Fibroblast of mammary gland (primary cell): Measurements from ENCODE around the gene ZBTB47.

Source experiments
- DNase-seq: peaks from one replicate; pipeline ENCODE4 v3.0.0-alpha.2; 2010; ENCODE audit warnings: low read depth
- H3K4me3 ChIP-seq: 2 replicates; pipeline ENCODE4 v1.5.1; 2011; ENCODE audit warnings: low read depth, mild to moderate bottlenecking, low read length, moderate library complexity; ENCODE audit not compliant: control insufficient read depth
- TF ChIP-seq, protein P1 (sequence below): conservative IDR thresholded peaks from 2 replicates; pipeline ENCODE4 v1.5.1; 2011; ENCODE audit warnings: low read depth, low read length, inconsistent platforms; ENCODE audit not compliant: control insufficient read depth, insufficient read depth

ZBTB47 gene

DNA sequence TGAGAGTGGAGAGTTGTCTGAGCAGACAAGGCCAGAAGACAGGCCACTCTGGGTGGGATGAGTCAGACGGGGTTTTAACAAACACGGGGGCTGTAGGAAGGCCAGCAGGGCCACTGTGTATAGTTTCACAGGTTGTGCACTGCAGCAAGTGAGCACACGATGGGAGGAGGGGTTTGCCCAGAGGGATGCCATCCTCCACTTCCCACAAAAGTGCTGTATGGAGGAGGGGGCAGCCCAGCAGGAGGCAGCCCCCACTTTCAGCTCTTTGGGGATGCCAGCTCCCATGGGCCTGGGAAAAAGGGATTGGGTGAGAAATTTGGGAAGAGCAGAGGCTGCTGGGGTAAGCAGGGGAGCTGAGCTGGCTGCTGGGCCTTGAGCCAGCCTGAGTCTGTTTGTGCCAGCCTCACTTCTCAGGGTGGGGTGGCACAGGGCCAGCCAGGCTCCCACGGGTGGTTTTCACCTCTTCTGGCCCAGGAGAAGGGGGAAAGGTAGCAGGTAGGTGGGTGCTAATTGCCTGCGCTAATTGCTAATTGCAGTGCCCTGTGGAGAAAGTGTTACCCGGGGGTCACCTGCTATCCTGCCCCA, 6.7 kb downstream of the ZBTB47 start:
- peak; percentile 50 for DNase-seq
- no peak overlapping the region for H3K4me3 ChIP-seq
- TF ChIP-seq, protein P1, sequence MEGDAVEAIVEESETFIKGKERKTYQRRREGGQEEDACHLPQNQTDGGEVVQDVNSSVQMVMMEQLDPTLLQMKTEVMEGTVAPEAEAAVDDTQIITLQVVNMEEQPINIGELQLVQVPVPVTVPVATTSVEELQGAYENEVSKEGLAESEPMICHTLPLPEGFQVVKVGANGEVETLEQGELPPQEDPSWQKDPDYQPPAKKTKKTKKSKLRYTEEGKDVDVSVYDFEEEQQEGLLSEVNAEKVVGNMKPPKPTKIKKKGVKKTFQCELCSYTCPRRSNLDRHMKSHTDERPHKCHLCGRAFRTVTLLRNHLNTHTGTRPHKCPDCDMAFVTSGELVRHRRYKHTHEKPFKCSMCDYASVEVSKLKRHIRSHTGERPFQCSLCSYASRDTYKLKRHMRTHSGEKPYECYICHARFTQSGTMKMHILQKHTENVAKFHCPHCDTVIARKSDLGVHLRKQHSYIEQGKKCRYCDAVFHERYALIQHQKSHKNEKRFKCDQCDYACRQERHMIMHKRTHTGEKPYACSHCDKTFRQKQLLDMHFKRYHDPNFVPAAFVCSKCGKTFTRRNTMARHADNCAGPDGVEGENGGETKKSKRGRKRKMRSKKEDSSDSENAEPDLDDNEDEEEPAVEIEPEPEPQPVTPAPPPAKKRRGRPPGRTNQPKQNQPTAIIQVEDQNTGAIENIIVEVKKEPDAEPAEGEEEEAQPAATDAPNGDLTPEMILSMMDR: no peak

DNA sequence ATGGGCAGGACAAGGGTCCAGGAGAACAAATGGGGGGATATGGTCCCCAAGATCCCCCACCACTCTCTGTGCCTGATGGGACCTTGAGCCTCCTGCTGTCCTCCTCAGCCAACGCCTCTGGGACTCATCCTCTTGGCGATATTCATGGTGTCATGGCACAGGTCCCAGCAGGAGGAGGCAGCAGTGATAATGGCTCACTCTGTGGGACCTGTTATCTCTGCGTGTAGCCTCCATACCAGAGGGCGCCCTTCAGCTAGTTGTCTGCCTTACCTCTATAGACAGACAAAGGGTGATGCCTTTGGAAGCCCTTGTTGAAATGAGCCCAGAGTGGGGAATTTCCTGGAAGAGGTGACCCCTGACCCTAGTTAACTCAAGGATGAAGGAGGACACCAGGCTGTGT, 7.4 kb downstream of the ZBTB47 start:
- TF ChIP-seq, protein P1: no peak
- no peak for DNase-seq
- H3K4me3 ChIP-seq: no peak overlapping the region

DNA sequence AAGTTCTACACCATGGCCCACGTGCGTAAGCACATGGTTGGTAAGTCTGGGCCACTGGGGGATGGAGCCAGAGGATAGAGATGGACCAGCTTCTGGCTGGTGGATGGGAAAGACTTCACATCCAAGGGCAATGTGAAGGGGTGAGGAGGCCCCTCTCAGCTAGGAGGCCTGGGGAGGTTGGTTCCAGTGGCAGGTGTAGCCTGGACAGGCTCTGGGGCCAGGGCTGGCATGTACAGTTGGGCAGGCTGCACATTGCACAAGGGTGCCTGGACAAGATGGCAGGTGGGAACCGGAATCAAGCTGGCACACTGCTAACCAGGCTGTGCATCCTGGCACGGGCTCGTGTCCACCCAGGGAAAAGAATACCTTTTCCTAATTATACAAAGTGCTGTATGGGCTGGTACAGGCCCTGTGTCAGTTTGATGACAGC, 8.1 kb downstream of the ZBTB47 start:
- no peak overlapping the region for H3K4me3 ChIP-seq
- TF ChIP-seq, protein P1: no peak
- no peak for DNase-seq

DNA sequence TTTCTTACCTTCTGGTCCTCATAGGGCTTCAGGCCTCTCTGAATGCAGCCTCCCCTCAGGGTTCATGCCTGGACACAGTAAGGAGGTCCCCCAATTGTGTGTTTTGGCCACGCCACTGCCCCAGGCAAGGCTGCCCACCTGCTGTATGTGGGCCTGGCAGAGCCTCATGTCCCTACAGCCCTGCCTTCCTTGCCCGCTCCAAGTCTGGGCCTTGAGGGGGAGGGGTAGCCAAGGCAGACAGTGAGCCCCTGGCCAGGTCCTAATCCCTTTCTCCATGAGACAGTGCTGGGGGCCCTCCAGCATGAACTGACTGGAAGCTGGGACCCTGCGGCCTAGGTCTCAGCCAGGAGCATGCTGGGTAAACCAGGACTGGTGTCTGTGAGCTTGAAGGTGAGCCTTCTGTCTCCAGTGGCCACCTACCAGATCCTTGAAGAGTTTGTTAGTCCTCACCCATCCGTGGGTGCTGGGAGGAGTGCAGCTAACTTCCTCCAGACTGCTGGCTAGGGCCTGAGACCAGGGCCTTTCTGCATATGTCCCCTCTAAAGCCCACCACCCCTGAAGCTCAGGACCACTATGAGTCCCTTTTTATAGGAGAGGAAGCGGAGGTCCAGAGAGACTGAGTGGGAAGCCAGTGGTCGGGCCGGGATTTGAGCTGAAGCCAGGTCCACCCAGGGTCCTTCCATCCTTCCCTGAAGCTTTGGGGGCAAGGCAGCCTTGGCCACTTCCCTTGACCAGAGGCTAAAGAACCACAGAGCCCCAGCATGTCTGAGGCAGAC, 8.7 kb downstream of the ZBTB47 start:
- H3K4me3 ChIP-seq: no peak overlapping the region
- TF ChIP-seq, protein P1: no peak
- no peak for DNase-seq

DNA sequence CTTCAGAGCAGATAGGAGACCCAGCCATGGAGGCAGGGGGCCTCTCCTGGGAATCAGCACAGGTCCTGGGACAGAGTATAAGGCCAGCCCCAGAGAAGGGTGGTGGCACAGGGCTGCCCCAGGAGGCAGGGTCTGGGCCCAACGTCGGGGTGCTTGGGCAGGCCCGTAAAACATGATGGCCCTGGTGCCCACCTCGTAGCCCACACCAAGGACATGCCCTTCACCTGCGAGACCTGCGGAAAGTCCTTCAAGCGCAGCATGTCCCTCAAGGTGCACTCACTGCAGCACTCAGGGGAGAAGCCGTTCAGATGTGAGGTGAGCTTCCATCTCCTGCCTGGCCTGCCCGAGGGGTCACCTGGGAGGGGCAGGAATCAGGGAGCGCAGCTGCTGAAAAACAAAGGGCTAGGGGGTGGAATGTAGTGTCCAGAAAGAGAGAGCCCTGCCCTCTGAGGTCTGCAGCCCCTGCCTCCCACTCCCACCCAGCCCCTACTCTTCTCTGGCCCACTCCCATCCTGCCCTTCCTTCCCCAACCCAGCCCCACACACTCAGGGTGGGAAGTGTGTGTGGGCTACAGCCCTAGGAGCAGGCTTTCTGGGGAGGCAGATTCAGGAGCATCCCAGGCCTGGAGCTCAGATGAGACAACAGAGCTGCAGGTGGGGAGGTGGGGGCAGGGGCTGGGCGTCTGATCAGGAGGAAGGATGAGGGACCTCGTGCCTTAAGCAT, 9.5 kb downstream of the ZBTB47 start:
- no peak overlapping the region for H3K4me3 ChIP-seq
- TF ChIP-seq, protein P1: no peak
- DNase-seq: no peak

DNA sequence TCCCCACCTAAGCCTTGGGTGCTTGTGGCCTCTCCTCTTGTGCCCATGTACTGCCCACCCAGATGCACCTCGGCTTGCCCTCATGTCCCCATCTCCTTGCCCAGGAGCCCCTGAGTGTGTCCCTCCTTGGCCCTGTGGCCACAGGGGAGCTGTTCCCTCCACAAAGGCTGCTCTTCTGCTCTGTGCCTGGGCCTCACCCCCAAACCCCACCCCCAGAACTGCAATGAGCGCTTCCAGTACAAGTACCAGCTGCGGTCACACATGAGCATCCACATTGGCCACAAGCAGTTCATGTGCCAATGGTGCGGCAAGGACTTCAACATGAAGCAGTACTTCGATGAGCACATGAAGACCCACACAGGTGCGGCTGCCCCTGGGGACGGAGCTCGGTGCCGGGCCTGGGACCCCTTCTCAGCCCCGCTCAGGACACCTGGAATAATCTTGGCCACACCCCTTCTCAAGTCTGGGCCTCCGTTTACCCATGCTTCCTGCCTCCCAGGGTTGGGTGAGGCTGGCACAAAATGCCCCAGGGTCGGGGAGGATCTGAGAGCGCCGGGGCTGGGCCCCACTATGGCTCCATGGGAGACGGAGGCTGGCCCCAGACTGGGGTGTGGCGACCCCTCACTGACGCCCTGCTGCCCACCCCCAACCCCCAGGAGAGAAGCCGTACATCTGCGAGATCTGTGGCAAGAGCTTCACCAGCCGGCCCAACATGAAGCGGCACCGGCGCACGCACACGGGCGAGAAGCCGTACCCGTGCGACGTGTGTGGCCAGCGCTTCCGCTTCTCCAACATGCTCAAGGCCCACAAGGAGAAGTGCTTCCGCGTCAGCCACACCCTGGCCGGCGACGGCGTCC, 10.3 kb downstream of the ZBTB47 start:
- no peak overlapping the region for H3K4me3 ChIP-seq
- DNase-seq: no peak
- TF ChIP-seq, protein P1: no peak
